HG03520 (cell line): ENCODE results near the gene NDUFAF7.
"Not testable (repeated sequence)": the region's sequence is repeated elsewhere in the genome, so short reads cannot be mapped to it uniquely, and the experiment has no call there.

Experiments
- ATAC-seq: cut with Tn5 transposase; IDR thresholded peaks from one replicate; pipeline ENCODE4 v1.9.1; 2021; ENCODE audit warnings: mild to moderate bottlenecking, moderate library complexity; ENCODE audit not compliant: unreplicated experiment

NDUFAF7 gene, protein sequence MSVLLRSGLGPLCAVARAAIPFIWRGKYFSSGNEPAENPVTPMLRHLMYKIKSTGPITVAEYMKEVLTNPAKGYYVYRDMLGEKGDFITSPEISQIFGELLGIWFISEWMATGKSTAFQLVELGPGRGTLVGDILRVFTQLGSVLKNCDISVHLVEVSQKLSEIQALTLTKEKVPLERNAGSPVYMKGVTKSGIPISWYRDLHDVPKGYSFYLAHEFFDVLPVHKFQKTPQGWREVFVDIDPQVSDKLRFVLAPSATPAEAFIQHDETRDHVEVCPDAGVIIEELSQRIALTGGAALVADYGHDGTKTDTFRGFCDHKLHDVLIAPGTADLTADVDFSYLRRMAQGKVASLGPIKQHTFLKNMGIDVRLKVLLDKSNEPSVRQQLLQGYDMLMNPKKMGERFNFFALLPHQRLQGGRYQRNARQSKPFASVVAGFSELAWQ

DNA sequence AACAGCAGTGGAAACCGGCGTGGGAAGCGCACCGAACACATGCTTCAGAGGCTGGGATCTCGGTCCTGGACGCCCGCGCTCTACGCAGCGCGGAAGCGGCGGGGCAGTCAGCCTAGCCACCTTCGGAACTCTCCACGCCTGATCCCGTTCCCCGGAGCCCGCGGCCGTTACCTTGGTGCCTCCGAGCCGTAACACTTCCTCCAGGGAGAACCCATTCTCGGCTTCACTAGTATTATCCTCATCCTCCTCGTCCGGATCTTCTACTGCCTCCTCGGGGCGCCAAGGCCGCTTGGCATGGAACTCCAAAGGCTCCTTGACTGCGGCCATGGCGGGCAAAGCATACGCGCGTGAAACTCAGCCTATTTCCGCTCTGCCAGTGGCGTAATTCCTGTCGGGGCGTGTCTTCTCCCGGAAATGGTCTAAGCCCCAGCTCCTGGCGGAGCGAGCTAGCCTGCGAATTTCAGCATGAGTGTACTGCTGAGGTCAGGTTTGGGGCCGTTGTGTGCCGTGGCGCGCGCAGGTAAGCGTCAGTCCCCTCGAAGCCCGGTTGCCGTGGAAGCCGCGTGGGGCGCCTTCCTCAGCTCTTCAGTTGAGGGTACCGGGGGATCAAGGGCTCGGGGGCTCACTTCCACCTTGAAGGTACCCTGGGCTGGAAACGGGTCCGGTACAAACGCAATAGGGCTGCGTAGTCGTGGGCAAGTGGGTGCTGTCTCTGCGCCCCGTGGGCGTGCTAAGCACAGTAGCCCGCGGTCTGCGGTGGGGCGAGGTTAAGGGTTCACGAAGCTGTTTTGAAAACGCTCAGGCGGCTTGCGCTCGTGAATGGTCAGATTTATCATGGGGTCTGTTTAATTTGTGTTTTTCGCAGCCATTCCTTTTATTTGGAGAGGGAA, at the start of gene NDUFAF7, which contains the start of gene CEBPZ:
NDUFAF7 (plus strand) TSS at position 418 of the 890 bp plus-strand sequence; CDS start at position 466, 48 bp downstream.
CEBPZ (minus strand) TSS at position 356 of the 890 bp plus-strand sequence; CDS start at position 327, 29 bp downstream.
- ATAC-seq = peak; percentile 89

DNA sequence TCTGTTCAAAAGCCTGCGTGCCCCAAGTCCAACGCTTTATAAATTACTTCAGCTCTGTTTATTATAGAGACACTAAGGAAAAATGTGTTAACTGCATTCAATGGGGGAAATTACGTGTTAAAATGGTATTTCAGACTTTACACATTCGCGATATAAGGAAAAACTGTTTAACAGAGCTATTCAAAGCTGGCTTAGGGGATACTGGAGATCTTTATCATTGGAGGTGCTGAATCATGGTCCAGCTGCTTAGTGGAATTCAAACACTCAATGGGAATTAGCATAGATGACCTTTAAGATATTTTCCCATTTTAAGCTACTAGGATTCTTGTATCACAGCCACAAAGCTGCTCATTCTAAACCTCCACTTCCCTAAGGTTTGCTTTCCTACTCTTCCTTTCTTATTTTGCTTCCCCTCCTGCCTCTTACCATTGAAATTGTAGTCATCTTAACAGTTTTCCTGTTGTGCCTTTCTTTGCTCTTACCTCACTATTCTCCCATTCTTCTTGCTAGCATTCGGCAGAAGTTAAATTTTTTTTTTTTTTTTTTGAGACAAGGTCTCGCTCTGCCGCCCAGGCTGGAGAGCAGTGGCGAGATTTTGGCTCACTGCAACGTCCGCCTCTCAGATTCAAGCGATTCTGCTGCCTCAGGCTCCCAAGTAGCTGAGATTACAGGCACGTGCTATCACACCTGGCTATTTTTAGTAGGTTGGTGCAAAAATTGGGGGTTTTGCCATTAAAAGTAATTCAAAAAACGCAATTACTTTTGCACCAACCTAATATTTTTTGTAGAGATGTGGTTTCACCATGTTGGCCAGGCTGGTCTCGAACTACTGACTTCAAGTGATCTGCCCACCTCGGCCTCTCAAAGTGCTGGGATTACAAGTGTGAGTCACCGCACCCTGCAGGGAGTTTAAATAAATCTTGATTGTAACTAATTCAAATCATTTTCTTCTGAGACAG, 49.5 kb upstream of the NDUFAF7 start:
- ATAC-seq = no peak

- ATAC-seq = no peak
Measured at GRCh38 chr2:37188570-37188969, 42.9 kb upstream of the NDUFAF7 start, which contains the start of gene SULT6B1. SULT6B1 (minus strand) TSS chr2:37188670; CDS start chr2:37188640, 30 bp downstream.

GRCh38 chr2:37189452-37190153, 41.9 kb upstream of the NDUFAF7 start:
- ATAC-seq = no peak

GRCh38 chr2:37190290-37190689, 41.2 kb upstream of the NDUFAF7 start:
- ATAC-seq = no peak

GRCh38 chr2:37191253-37191652, 40.2 kb upstream of the NDUFAF7 start:
- no peak for ATAC-seq

- ATAC-seq = no peak
Measured at GRCh38 chr2:37191747-37192146, 39.7 kb upstream of the NDUFAF7 start.

DNA sequence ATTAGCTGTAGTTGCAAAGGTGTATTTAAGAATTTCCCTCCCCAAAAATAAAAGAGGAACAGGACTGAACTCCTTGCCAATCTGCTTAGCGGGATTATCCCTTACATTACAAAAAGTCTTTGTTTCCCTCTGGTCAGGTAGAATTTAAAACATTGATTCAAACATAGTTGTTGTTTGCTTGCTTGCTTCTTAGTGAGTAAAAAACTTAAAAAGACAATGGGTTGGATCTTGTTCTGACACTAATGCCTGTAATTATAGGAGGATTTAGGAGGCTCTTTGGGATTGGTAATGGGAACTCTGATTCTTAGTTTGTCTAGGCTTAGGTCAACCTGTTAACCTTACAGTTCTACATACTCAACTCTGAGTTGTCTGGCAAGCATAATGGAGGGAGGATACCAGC, 38.9 kb upstream of the NDUFAF7 start:
- ATAC-seq = no peak

DNA sequence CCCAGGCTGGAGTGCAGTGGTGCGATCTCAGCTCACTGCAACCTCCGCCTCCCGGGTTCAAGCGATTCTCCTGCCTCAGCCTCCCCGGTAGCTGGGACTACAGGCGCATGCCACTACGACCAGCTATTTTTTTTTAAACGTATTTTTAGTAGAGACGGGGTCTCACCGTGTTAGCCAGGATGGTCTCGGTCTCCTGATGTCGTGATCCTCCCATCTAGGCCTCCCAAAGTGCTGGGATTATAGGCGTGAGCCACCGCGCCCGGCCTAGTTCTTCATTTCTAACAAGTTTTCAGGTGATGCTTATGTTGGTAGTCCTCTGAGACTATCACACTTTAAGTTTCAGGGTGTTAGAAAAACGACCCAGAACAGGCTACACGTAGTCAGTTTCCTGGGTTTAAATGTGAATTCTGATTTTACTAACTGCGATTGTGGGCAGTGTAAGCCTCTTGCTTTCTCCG, 35.6 kb upstream of the NDUFAF7 start:
- not testable (repeated sequence) for ATAC-seq

DNA sequence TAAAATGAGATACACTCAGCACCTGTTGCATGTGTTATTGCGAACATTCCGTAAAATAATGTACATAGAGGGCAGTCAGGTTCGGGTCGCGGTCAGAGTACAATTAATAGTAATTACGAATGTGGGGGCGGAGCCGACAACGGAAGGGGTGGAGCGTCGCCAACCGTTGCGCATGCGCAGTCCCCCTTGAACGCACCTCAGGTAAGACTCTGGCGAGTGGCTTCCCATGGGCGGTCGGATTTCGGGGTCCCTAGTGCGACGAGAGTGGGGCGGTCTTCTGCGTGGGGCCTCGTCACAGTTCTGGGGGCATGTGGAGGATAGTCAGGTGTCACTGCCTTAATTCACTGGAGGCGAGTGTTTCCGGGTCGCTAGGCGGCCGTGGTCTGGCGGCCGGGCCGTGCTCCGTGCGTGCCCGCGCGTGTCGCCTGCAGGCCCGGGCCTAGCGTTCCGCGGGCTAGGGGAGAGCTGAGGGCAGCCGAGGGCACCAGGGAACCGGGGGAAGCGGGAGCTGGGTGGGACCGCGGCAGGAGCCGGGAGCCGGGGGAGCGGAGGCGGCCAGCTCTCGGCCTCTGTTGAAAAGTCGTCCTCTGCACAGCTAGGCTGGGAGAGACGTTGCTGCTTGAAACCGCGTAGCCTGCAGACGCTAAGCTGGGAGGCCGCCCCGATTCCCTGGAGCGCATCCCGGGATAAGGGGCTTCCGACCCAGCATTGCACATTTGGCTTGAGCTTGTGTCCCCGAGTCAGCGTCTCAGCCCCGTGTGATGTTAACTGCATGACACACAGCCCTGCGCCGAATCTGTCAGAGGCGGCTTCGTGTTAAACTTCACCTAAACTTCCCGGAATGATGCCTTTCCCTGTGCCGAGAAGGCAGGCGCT, 34.9 kb upstream of the NDUFAF7 start, which contains the start of gene CEBPZOS:
CEBPZOS (plus strand) TSS at position 177 of the 876 bp plus-strand sequence. CDS start 3,209 bp downstream, outside the sequence.
- ATAC-seq = peak; percentile 66

GRCh38 chr2:37198681-37199065, 32.8 kb upstream of the NDUFAF7 start:
- no peak for ATAC-seq

GRCh38 chr2:37201208-37201607, 30.2 kb upstream of the NDUFAF7 start:
- no peak for ATAC-seq

DNA sequence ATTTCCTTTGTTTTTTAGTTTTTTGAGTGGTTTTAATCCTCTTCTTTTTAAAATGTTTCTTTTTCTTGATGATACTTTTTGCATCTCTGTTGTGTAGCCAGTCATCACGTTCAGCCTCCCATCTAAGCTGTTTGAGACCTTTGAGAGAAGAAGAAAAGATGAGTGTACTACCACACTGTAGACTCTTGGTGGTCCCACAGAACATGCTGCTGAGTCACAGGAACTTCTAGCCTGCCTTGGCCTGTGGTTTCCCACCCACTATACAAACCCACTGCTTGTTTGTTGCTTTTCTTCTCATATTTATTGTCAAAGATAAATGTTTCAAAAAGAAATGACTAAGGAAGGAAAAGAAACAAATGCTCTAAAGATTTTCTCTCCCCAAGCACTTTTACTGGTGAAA, 29.7 kb upstream of the NDUFAF7 start:
- ATAC-seq = no peak

- no peak for ATAC-seq
Measured at GRCh38 chr2:37203708-37204107, 27.8 kb upstream of the NDUFAF7 start.

- not testable (repeated sequence) for ATAC-seq
Measured at GRCh38 chr2:37205071-37205661, 26.3 kb upstream of the NDUFAF7 start.

- ATAC-seq = no peak
Measured at GRCh38 chr2:37205689-37206341, 25.6 kb upstream of the NDUFAF7 start.

DNA sequence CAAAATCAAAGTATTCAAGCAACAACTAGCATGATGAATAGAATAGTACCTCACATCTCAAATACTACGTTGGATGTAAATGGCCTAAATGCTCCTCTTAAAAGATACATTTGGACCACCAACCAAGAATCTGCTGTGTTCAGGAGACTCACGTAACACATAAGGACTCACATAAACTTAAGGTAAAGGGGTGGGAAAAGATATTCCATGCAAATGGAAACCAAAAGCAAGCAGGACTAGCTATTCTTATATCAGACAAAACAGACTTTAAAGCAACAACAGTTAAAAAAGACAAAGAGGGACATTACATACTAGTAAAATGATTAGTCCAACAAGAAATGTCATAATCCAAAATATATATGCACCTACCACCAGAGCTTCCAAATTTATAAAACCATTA, 24.7 kb upstream of the NDUFAF7 start:
- not testable (repeated sequence) for ATAC-seq

DNA sequence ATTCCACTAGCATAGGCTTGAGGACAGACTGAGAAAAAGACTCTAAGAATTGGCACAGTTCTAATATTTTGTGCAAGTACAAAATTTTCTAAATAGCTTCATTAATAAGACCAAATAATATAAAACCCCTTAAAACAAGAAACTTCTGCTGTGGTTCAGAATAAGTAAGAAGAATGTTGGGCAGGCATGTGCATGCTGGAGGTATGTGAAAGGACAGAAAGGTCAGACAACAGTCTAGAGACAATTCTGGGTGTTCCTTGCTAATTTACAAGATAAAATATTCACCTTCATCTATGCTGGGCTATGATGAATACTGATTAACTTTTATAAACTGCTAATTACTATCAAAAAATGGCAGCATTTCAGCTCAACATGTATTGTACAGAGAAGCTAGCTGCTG, 20.2 kb upstream of the NDUFAF7 start:
- ATAC-seq = no peak
